IMR-90 (cell line): Measurements from ENCODE around the gene C3. TPM values are rescaled to one million over a fixed set of nuclear protein-coding genes. Genes with fewer than 3 reads are reported as not detected.

ENCODE experiments used
- ATAC-seq: fragments of 200-7000 bp; cut with Tn5 transposase; 2 replicates; pipeline ENCODE4 v1.9.1; 2020; ENCODE audit warnings: low read depth, mild to moderate bottlenecking, moderate library complexity
- BruUV-seq: library from RNA; stranded (reverse); fragments of 400-500 nt; replicated peaks from 2 replicates; lab custom pipeline; 2021; lab: Mats Ljungman, UMichigan
- CTCF ChIA-PET: fragments of 300-600 bp; formaldehyde crosslinking; extraction: SDS; loops from one replicate; lab custom pipeline; 2021; ENCODE audit warnings: antibody characterized with exemption; lab: Yijun Ruan, JAX
- POLR2A ChIA-PET: fragments of 300-600 bp; sonication (Branson Sonifier 250); formaldehyde crosslinking; loops from one replicate; lab custom pipeline; 2022; ENCODE audit warnings: antibody characterized with exemption; ENCODE audit not compliant: unreplicated experiment; lab: Charles Lee
- DNase-seq: peaks from one replicate; pipeline ENCODE4 v3.0.0; 2013
- H2AFZ ChIP-seq: replicated peaks from 2 replicates; pipeline ENCODE3; 2013; ENCODE audit warnings: low read length, mild to moderate bottlenecking; ENCODE audit not compliant: poor library complexity
- H2AK5ac ChIP-seq: 2 replicates; pipeline ENCODE4 v1.6.1; 2013; ENCODE audit warnings: low read depth, low read length, inconsistent platforms
- H2AK9ac ChIP-seq: replicated peaks from 2 replicates; pipeline ENCODE3; 2013; ENCODE audit warnings: mild to moderate bottlenecking, low read depth, low read length, moderate library complexity; ENCODE audit not compliant: poor library complexity
- H2BK120ac ChIP-seq: 2 replicates; pipeline ENCODE4 v1.6.1; 2013; ENCODE audit warnings: low read depth, low read length, inconsistent platforms
- H2BK15ac ChIP-seq: 3 replicates; pipeline ENCODE4 v1.6.1; 2013; ENCODE audit warnings: low read depth, low read length, inconsistent platforms
- H2BK20ac ChIP-seq: 2 replicates; pipeline ENCODE4 v1.6.1; 2013; ENCODE audit warnings: low read depth, mild to moderate bottlenecking, inconsistent platforms, low read length, moderate library complexity
- H2BK5ac ChIP-seq: 2 replicates; pipeline ENCODE4 v1.6.1; 2013; ENCODE audit warnings: mild to moderate bottlenecking, low read depth, low read length, inconsistent platforms; ENCODE audit not compliant: poor library complexity, severe bottlenecking
- H3K14ac ChIP-seq: replicated peaks from 2 replicates; pipeline ENCODE4 v1.6.1; 2013; ENCODE audit warnings: low read depth, low read length, inconsistent platforms
- H3K18ac ChIP-seq: 2 replicates; pipeline ENCODE4 v1.6.1; 2013; ENCODE audit warnings: low read depth, low read length, control low read depth
- H3K23ac ChIP-seq: 2 replicates; pipeline ENCODE4 v1.6.1; 2013; ENCODE audit warnings: low read depth, low read length, inconsistent platforms
- H3K27ac ChIP-seq: 2 replicates; pipeline ENCODE4 v1.5.1; 2013; ENCODE audit warnings: mild to moderate bottlenecking, control low read depth, low read length; ENCODE audit not compliant: insufficient read depth
- H3K27me3 ChIP-seq: 2 replicates; pipeline ENCODE4 v1.6.1; 2013; ENCODE audit warnings: low read length; ENCODE audit not compliant: control insufficient read depth, insufficient read depth
- H3K36me3 ChIP-seq: 2 replicates; pipeline ENCODE4 v1.6.1; 2013; ENCODE audit warnings: low read length, mixed read lengths; ENCODE audit not compliant: control insufficient read depth, insufficient read depth
- H3K4ac ChIP-seq: 2 replicates; pipeline ENCODE4 v1.6.1; 2013; ENCODE audit warnings: low read depth, low read length, inconsistent platforms
- H3K4me1 ChIP-seq: 2 replicates; pipeline ENCODE4 v1.6.1; 2013; ENCODE audit warnings: low read length, mixed read lengths; ENCODE audit not compliant: control insufficient read depth, insufficient read depth
- H3K4me2 ChIP-seq: 2 replicates; pipeline ENCODE4 v1.6.1; 2013; ENCODE audit warnings: low read depth, mild to moderate bottlenecking, control low read depth, low read length, moderate library complexity
- H3K4me3 ChIP-seq: 2 replicates; pipeline ENCODE4 v1.5.1; 2013; ENCODE audit warnings: low read depth, mild to moderate bottlenecking, control low read depth, low read length, moderate library complexity; ENCODE audit not compliant: insufficient read depth
- H3K56ac ChIP-seq: 2 replicates; pipeline ENCODE4 v1.6.1; 2013; ENCODE audit warnings: low read length, inconsistent platforms; ENCODE audit not compliant: insufficient read depth; ENCODE audit errors: extremely low read depth
- H3K79me1 ChIP-seq, 2 experiments: 2 replicates each; pipeline ENCODE4 v1.6.1; 2013; ENCODE audit warnings: low read length in 2 of 2, inconsistent platforms in 1 of 2, low read depth in 1 of 2
- H3K9ac ChIP-seq: 2 replicates; pipeline ENCODE4 v1.6.1; 2013; ENCODE audit warnings: low read depth, low read length, control low read depth
- H3K9me1 ChIP-seq: 2 replicates; pipeline ENCODE4 v1.6.1; 2013; ENCODE audit warnings: low read length, inconsistent platforms; ENCODE audit not compliant: insufficient read depth
- H3K9me3 ChIP-seq: 2 replicates; pipeline ENCODE4 v1.6.1; 2013; ENCODE audit warnings: low read length; ENCODE audit not compliant: control insufficient read depth, insufficient read depth
- H4K20me1 ChIP-seq: 2 replicates; pipeline ENCODE4 v1.6.1; 2013; ENCODE audit warnings: low read length, inconsistent platforms; ENCODE audit not compliant: insufficient read depth
- H4K5ac ChIP-seq: 2 replicates; pipeline ENCODE4 v1.6.1; 2013; ENCODE audit warnings: mild to moderate bottlenecking, low read depth, low read length, control low read depth
- H4K8ac ChIP-seq, 2 experiments: 2 replicates each; pipeline ENCODE4 v1.6.1; 2013; ENCODE audit warnings: low read depth in 2 of 2, low read length in 2 of 2, control low read depth in 1 of 2, inconsistent platforms in 1 of 2
- H4K91ac ChIP-seq: 2 replicates; pipeline ENCODE4 v1.6.1; 2013; ENCODE audit warnings: low read depth, low read length, inconsistent platforms; ENCODE audit not compliant: insufficient read depth
- BHLHE40 ChIP-seq: fragments of 150-350 bp; IDR thresholded peaks from 2 replicates; pipeline ENCODE4 v1.6.1; 2016; ENCODE audit warnings: mild to moderate bottlenecking, low read depth, low read length
- CHD1 ChIP-seq: IDR thresholded peaks from 2 replicates; pipeline ENCODE4 v1.6.1; 2012; ENCODE audit warnings: low read depth, low read length, improper control_type of control experiment
- FOS ChIP-seq: fragments of 150-350 bp; IDR thresholded peaks from 2 replicates; pipeline ENCODE4 v1.6.1; 2016; ENCODE audit warnings: low read depth, low read length
- MXI1 ChIP-seq: IDR thresholded peaks from 2 replicates; pipeline ENCODE4 v1.6.1; 2012; ENCODE audit warnings: low read depth, mild to moderate bottlenecking, low read length, moderate library complexity, borderline replicate concordance
- NFE2L2 ChIP-seq: fragments of 150-350 bp; IDR thresholded peaks from 2 replicates; pipeline ENCODE4 v1.6.1; 2016; ENCODE audit warnings: low read depth, mild to moderate bottlenecking, low read length
- RCOR1 ChIP-seq: IDR thresholded peaks from 2 replicates; pipeline ENCODE4 v1.6.1; 2012; ENCODE audit warnings: mild to moderate bottlenecking, low read length, improper control_type of control experiment; ENCODE audit not compliant: insufficient replicate concordance
- WGBS, 2 experiments: methylation state at CpG; one replicate each; pipeline versions ENCODE4 v1.1.5 to v1.1.7; 2013; ENCODE audit warnings: missing lambda C conversion rate in 2 of 2; ENCODE audit not compliant: insufficient read length in 1 of 2; ENCODE audit errors: extremely low coverage in 2 of 2; 5-methylcytosine and 5-hydroxymethylcytosine counted together
- dilution Hi-C: fragments of 300-500 bp; cut with HindIII; formaldehyde crosslinking; loops from one replicate; pipeline ENCODE4 v1.14.3; 2018; ENCODE audit warnings: low sequenced_read_pairs; ENCODE audit not compliant: unreplicated experiment
- in situ Hi-C: fragments of 300-500 bp; cut with MboI; formaldehyde crosslinking; loops from 3 replicates; pipeline ENCODE4 v1.14.3; 2019; ENCODE audit warnings: low sequenced_read_pairs, inconsistent platforms, mixed read lengths
- intact Hi-C: fragments of 100-400 bp; cut with micrococcal nuclease; formaldehyde crosslinking; loops from 2 replicates; pipeline ENCODE4 v1.10.0; 2022
- polyA plus RNA-seq, 3 experiments: library from polyadenylated mRNA; depleted of rRNA; stranded (reverse); fragments of >200 nt; gene quantifications; 2 replicates each; pipeline ENCODE4 v1.2.3, GENCODE V29; 2012; ENCODE audit warnings: low replicate concordance in 1 of 3
- total RNA-seq: library from RNA; depleted of rRNA; stranded (reverse); fragments of >200 nt; gene quantifications from 2 replicates; pipeline ENCODE4 v1.2.3, GENCODE V29; 2012
- TF ChIP-seq, protein P1 (sequence below): fragments of 150-350 bp; IDR thresholded peaks from 2 replicates; pipeline ENCODE4 v1.6.1; 2017; ENCODE audit warnings: mild to moderate bottlenecking, antibody characterized with exemption, low read length, low read depth
- TF ChIP-seq, protein P2 (sequence below): conservative IDR thresholded peaks from 2 replicates; pipeline ENCODE4 v1.5.1; 2012; ENCODE audit warnings: mild to moderate bottlenecking, low read depth, low read length, improper control_type of control experiment

The C3 gene
- total and polyA plus RNA-seq, 2 of the 4 experiments (the other 2 are of a cell fraction), result 0.36 TPM; not detected in 1

DNA sequence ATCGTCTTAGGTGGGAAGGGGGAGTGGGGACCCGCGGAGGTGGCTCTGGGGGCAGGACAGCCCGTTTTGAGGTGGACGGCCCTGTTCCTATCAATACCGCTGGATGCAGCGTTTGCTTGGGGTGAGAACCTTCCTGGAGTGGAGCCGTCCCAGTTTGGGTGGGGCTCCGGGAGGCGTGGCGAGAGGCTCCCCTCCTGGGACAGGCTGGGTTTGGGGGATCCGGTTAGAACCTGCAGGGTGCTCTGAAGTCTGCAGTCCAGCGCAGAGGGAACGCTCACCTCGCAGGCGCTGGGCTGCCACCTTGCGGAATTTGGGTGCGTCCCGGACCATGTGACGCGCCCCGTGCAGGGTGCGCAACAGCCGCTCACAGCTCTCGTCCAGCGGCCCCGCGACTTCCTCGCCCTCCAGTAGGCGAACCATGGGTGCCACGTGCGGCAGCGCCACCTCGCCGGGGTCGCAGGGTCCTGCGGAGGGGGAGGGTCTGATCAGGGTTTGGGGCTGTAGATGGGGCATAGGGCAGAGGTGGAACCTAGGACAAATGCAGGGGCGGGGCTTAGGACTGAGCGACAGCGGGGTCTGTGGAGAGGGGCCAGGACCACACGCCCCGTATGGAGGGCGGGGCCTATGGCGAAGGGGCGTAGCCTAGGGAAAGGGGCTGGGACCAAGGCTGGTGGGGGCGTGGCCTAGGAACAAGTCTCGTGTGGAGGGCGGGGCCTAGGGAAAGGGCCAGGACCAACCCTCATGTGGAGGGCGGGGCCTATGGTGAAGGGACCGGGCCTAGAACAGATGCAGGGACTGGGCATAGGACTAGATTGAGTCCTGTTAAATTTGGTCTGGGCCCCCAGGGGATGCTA, 33.0 kb upstream of the C3 start:
- no peaks in the 10 kb centered on the region for H4K20me1 ChIP-seq
- H2AK5ac ChIP-seq, result no peak overlapping the region
- no peak overlapping the region for H3K4ac ChIP-seq
- no peak overlapping the region for H2BK120ac ChIP-seq
- no peak overlapping the region for H3K4me3 ChIP-seq
- DNase-seq (peak; percentile 15), ATAC-seq (peak; percentile 90)
- no peak overlapping the region for H4K5ac ChIP-seq
- no peaks in the 10 kb centered on the region for H3K9me1 ChIP-seq
- dilution Hi-C loops (no loop called here), intact Hi-C loops (no loop called here), in situ Hi-C loops (no loop called here)
- no peak overlapping the region for H2BK20ac ChIP-seq
- POLR2A ChIA-PET, result no interaction called here
- CTCF ChIA-PET, result no interaction called here
- H3K27ac ChIP-seq, result no peak overlapping the region
- no peak overlapping the region for H3K18ac ChIP-seq
- H3K27me3 ChIP-seq, result no peaks in the 10 kb centered on the region
- peaks cover 2 to 3% of the 10 kb centered on the region in 2 experiments; a peak in 3 of 4 replicates for H3K79me1 ChIP-seq
- H4K91ac ChIP-seq, result no peak overlapping the region
- no peaks in the 10 kb centered on the region for H3K4me1 ChIP-seq
- no peak overlapping the region for H3K9ac ChIP-seq
- H4K8ac ChIP-seq, result 0 out of 4 replicates have a peak overlapping the region, but pooled peaks of 1 of the 2 experiments have one; percentile 25
- 0 out of 2 replicates have a peak overlapping the region, but pooled peaks have one; percentile 14 for H3K4me2 ChIP-seq
- H3K56ac ChIP-seq, result no peak overlapping the region
- peak overlapping the region; percentile 81 for H2AK9ac ChIP-seq
- WGBS, 2 experiments, result 38% methylated on average over 10 of the region's 50 CpGs; no CpG with 5 or more reads in 1 of the 2 experiments
- no TSS peak for BruUV-seq
- peak overlapping the region; percentile 75 for H2AFZ ChIP-seq
- H3K23ac ChIP-seq, result no peak overlapping the region
- no peak overlapping the region for H2BK5ac ChIP-seq
- no peak overlapping the region for H3K14ac ChIP-seq
- TF ChIP-seq NFE2L2, result no peak
- TF ChIP-seq FOS, result no peak
- TF ChIP-seq, protein P1, sequence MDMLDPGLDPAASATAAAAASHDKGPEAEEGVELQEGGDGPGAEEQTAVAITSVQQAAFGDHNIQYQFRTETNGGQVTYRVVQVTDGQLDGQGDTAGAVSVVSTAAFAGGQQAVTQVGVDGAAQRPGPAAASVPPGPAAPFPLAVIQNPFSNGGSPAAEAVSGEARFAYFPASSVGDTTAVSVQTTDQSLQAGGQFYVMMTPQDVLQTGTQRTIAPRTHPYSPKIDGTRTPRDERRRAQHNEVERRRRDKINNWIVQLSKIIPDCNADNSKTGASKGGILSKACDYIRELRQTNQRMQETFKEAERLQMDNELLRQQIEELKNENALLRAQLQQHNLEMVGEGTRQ, result peak; percentile 59
- no peak; the same call in 1 of the 2 replicates for TF ChIP-seq MXI1
- no peak for TF ChIP-seq RCOR1
- TF ChIP-seq CHD1, result no peak
- TF ChIP-seq, protein P2, sequence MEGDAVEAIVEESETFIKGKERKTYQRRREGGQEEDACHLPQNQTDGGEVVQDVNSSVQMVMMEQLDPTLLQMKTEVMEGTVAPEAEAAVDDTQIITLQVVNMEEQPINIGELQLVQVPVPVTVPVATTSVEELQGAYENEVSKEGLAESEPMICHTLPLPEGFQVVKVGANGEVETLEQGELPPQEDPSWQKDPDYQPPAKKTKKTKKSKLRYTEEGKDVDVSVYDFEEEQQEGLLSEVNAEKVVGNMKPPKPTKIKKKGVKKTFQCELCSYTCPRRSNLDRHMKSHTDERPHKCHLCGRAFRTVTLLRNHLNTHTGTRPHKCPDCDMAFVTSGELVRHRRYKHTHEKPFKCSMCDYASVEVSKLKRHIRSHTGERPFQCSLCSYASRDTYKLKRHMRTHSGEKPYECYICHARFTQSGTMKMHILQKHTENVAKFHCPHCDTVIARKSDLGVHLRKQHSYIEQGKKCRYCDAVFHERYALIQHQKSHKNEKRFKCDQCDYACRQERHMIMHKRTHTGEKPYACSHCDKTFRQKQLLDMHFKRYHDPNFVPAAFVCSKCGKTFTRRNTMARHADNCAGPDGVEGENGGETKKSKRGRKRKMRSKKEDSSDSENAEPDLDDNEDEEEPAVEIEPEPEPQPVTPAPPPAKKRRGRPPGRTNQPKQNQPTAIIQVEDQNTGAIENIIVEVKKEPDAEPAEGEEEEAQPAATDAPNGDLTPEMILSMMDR, result no peak
- TF ChIP-seq BHLHE40, result peak; percentile 80
- H2BK15ac ChIP-seq, result no peak overlapping the region
- H3K36me3 ChIP-seq, result peaks cover 32% of the 10 kb centered on the region
- H3K9me3 ChIP-seq, result no peaks in the 10 kb centered on the region
